ENCODE results near the gene NDRG4.

Gene NDRG4

DNA sequence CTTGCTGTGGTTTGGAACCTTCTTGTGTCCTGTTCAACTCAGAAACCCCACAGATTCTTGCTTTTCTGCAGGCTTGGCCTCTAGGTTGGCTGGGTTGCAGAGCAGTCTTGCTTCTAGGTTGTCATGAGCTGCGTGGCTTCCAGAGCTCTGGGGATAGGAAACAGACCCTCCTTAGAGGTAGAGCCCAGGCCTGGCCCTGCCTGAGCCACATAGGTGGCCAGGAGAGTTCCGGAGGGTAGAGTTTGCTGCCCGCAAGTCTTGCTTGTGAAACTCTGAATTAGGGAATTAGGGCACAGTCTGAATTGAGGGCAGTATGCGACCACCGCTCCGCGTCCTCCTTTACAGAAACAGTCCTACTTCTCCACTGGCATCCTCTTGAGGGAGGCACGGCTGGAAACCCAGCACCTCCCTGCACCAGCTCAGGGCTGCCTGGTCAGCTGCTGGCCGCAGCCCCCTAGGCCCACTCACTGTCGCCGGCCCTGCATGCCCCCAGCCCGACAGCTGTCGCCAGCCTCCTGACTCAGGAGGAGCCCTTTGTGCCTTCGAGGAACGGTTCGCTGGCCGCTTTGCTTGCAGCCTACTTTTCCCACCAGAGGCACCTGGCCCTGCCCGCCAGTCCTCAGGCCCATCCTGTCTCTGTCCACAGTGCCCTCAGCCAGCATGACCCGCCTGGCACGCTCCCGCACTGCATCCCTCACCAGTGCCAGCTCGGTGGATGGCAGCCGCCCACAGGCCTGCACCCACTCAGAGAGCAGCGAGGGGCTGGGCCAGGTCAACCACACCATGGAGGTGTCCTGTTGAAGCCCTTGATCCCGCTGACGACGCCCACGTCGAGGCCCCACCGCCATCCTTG is 11.1 kb downstream of the NDRG4 start:
- FAIRE-seq: no peak

DNA sequence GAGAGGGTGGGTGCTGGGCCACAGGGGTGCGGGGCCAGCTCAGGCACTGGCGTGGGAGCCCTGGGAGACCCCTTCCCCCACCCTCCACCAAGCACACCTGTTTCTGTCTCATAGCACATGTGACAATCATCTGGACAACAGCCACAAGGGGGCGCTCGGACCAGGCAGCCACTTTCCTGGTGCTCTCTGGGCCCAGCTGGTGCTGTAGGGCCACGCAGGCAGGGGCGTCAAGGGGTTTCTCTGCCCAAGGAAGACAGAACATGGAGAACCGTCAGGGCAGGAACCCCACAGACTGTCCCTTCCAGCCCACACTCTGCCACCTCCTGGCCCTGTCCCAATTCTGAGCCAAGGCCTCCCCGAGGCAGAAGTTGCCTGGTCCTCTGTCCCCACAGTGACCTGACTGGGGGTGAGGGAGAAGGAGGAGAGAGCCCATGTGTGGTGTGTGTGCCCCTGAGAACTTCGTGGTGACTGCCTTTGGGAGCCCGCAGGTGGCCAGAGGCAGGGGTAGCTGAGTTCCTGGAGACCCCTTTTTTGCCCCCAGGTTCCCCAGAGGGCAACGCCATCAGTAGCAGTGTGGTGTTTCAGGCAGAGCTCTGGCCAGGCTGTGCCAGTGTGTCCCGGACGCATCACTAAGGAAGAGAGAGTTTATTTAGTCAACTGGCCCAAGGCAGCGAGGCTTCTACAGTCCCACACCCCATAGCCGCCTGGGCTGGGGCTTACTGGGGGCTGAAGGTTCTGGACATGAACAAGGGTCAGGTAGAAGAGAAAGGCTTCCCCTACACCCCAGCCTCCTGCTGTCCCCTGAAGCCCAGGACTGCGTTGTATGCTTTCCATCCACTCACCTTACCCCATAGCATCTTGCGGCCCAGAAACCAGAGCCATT is 12.2 kb downstream of the NDRG4 start:
- FAIRE-seq: no peak

DNA sequence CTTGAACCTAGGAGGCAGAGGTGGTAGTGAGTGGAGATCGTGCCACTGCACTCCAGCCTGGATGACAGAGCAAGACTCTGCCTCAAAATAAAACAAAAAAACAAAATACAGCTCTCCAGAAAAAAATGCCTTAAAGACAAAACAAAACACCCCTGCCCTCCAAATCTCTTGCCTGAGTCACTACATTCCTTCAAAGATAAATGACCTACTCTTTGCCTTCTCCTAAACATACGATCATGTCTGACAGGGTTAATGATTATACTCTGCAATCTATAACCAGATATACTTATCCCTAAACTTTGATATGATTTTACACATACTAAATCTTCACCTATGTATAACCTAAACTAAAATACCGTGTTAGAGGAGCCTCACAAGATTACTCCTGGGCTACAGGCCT is 13.9 kb downstream of the NDRG4 start:
- no peak for FAIRE-seq

DNA sequence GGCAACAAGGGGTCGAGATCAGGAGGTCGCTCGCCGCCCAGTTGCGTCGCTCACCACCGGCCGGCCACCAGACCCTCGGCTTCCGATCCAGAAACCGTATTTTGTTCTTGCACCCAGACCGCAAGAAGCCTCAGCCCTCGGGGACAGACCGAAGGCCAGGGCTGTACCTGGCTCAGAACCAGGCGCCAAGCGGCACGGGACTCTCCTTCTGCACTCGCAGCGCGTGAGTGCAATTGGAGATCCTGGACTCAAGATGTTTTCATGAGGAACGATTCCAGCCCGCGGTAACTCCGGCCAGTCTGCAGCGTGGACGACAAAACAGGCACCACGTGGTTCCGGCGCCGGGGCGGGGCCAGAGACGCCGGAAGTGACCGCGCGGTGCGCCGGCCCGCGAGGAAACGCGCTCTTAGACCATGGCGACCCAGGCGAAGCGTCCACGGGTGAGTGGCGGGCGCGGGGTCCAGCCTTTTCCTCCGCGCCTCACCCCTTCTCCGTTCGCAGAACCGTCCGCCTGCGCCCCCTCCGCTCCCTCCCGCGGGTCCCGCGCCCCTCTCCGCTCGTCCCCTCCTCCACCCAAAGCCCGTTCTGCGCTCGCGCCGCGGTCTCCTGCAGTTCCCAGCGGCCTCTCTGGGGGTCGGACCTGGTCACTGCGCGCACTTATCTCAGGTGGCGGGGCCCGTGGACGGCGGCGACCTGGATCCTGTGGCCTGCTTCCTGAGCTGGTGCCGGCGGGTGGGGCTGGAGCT is 15.4 kb downstream of the NDRG4 start, which contains the start of gene SETD6:
Gene SETD6, plus strand, starts transcription at position 393 of the 746 bp plus-strand sequence. Its CDS starts 21 bp downstream, at position 414.
- no peak for FAIRE-seq

DNA sequence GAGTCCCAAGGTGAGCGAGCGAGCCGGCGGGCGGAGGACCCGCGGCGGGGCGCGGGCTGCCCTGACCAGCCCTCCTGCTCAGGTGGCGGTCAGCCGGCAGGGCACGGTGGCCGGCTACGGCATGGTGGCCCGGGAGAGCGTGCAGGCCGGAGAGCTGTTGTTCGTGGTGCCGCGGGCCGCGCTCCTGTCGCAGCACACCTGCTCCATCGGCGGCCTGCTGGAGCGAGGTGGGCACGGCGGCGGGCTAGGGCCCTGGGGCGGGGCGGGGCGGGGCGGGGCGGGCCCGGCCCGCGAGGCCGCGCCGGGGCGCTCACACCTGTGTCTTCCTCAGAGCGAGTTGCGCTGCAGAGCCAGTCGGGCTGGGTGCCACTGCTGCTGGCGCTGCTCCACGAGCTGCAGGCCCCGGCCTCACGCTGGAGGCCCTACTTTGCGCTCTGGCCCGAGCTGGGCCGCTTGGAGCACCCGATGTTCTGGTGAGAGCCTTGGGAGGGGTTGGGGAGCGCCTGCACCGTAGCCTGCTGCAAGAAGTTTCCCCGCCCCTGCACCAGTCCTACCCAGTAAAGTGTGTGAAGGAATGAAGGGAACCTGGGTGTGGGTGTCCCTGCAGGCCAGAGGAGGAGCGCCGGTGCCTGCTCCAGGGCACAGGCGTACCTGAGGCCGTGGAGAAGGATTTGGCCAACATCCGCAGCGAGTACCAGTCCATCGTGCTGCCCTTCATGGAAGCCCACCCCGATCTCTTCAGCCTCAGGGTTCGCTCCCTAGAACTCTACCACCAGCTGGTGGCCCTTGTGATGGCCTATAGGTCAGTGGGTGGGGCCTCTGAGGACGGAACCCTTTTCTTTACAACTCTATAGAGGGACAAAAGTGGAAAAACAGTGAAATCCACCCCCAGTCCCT is 16.2 kb downstream of the NDRG4 start:
- no peak for FAIRE-seq

DNA sequence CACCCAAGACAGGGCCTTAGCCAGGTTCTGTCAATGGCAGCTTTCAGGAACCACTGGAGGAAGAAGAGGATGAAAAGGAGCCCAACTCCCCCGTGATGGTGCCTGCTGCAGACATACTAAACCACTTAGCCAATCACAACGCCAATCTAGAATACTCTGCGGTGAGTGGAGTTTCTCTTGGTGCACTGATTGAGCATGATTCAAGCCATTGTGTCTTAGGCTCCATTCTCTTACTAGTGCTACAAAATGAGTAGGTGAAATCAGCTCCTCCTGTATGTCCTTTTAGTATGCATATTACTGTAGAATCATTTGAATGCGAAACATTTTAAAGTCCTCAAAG is 16.8 kb downstream of the NDRG4 start:
- no peak for FAIRE-seq

DNA sequence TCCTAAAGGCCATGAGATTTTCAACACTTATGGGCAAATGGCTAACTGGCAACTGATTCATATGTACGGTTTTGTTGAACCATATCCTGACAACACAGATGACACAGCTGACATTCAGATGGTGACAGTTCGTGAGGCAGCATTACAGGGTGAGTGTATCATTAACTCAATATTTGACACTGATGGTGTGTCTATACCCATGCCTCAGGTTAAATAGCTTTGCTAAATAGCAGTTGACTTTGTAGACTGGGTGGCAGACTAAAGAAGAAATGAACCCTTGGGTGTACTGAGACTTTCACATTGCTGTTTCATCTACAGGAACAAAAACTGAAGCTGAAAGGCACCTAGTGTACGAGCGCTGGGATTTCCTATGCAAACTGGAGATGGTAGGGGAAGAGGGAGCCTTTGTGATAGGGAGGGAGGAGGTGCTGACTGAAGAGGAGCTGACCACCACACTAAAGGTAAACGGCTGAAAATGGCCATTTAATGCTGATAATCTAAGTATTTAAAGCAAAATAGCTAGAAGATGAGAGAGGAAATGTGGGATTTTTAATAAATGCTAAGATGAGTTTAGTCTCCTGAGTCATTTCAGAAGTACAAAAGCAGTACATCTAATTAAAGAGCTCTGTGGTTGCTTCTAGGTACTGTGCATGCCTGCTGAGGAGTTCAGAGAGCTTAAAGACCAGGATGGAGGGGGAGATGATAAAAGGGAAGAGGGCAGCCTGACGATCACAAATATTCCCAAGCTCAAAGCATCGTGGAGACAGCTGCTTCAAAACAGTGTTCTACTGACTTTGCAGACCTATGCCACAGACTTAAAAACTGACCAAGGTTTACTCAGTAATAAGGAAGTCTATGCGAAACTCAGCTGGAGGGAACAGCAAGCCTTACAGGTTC is 18.4 kb downstream of the NDRG4 start:
- FAIRE-seq: no peak

DNA sequence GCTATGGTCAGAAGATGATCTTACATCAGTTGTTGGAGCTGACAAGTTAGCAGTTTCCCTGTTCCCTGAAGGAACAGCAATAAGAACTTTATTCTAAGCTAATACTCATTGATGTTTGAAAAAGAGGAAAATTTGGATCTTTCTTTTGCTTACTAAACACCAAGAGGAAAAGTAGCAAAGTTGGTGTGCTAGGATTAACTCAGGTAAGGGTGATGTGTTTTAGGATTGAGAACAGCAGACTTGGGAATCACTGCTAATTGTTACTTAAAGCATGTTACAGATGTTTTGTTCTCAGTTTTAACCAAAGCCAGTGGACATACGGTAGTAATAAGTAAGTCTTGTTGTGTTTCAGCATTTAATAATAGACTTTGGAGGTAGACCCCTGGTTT is 19.0 kb downstream of the NDRG4 start:
- FAIRE-seq: no peak

DNA sequence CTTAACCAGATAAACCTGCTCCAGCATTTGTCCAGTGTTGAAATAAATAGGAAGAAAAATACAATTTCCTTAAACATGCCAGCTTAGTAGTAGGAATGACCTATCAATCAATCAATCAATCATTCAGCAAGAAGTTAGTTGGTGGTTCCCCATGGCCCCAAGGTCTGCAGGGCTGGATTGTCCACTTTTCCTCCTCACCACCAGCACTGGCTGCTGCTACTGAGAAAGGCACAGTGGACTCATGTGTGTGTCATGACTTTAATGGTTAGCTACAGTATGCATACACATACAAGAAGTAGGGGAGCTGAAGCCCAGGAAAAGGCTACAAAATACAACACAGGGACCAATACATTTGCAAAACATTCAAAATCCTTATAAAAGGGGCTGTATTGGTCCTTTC is 19.8 kb downstream of the NDRG4 start:
- FAIRE-seq: no peak

DNA sequence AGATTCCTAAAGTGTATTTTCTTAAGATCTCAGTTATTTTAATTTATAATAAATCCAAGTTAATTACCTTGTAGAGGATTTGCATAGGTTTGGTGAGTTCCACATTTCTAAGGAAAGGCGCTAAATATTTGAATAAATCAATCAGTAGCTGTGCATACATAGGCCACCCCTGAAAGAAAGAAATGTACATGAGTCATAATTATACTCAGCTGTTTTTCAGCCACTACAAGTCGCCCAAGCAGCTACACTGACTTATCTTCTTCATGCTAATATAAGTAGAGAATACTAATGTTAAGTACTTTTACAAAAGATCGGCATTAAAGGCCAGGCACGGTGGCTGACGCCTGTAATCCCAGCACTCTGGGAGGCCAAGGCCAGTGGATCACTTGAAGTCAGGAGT is 30.2 kb downstream of the NDRG4 start:
- FAIRE-seq: no peak

DNA sequence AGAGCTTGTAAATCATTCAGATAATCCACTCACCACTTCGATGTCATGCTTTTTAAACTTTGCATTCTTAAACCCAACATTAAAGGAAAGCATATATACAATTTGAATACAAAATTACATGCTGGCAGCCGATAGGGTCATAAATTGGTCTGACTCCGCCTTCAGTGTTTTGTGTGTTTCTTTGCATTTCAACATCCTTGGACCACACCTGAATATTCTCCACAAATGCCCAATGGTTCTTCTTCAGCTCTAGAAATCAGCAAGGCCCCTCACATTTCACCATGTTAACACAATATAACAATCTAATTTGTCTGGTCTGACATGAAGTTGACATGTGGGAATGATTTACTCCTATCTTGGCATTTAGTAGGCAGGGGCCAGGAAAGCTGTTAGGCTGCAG is 32.5 kb downstream of the NDRG4 start:
- FAIRE-seq: no peak

DNA sequence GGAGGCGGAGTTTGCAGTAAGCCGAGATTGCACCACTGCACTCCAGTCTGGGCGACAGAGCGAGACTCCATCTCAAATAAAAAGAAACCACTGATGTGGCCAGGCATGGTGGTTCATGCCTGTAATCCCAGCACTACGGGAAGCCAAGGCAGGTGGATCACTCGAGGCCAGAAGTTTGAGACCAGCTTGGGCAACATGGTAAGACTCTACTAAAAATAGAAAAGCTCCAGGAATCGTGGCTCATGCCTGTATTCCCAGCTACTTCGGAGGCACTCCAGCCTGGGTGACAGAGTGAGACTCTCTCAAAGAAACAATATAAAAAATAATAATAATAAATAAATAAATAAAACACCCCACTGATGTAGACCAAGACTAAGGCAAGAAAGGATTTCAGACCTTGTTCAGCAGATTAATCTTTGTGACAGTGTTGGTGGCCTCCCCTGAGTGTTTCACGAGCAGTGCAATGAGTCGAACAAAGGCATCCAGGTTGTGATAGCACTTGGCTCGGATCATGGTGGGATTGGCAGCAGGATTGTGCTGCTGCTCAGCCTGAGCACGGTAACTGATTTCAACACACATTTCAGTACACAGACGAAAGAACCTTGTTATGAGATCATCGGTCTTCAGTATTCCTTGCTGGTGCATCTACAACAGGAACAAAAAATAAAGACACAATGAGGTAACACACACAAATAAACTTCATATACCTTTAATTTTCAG is 34.0 kb downstream of the NDRG4 start:
- FAIRE-seq: no peak

DNA sequence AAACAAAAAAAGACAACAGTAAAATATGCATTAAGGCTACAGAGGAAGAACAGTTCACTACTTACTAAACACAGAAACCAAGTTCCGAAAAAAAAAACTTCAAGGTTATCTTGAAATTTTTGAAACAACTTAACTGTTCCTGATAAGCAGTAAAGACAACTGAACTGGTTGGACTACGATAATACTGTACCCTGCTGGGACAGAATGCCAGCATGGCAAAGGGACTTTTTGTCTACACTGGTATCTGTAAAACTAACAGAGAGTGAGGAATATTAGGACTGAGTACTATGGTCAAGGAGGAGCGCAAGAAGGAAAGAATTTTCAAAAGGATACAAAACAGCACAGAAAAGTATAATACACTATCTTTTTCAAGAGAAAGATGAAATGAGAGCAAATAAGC is 35.2 kb downstream of the NDRG4 start:
- no peak for FAIRE-seq

DNA sequence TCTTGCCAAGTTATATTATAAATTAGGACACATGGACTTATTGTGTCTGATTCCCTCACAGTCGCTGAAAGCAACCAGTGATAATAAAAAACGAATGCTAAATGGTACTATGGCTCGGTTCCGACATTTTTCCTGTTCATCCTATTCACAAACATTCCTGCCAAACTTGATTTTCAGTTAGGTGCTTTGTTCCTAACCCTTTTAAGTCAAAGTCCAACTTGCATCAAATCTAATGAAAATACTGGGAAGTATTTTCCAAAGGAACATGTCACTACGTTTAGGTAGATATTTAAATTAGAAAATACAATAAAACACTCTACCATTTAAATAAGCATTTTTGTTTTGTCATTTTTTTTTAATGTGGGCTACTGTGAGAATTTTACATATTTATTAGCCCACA is 36.3 kb downstream of the NDRG4 start:
- FAIRE-seq: no peak

DNA sequence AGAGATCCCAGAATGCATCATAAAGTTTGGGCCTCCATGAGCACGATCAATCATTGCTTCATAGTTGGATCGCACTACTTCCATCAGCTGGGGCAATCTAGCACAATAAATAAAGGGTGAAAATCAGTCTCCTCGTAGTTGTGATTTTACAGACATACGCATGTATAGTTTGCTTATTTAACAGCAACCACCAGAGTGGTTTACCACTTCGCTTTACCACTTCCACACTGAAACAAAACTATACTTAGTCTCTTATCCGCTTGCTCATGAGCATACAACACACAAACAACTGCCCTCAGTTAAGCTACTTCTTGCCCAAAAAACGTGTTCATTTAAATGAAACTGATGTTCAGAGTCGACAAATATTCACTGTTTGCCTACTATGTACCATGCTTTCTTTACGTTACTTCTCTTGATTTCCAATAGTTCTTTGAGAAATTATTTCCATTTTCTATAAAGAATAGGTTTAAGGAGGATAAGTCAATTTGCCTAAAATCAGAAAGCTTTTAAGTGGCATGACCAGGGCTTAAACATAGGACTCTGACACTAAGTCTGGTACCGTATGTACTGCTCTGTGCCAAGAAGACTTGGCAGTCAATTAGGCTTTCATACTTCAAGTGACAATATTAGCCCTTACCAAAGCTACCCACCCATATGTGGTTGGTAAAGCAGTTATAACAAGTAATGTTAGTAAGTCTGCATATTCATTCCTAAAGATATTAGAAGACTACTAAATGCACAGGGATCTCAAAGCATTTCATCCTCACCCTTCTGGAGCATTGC is 37.4 kb downstream of the NDRG4 start:
- no peak for FAIRE-seq

DNA sequence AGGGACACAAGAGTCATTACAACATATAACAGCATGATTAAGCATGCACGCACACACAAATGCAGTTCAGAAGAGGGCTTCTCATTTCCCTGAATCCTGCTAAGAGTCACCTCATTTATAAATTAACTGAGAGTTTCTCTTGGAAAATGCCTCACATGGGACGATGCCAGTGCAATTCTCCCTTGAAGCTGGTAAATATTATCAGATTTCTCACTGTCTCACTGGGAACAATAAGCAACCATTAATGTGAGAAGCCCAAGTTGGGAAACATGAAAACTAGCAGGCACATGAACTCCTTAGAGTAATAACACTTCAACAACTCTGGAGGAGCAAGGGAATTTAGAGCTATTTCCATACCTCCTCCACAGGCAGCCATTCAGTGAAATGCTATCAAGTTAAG is 41.8 kb downstream of the NDRG4 start:
- FAIRE-seq: no peak

DNA sequence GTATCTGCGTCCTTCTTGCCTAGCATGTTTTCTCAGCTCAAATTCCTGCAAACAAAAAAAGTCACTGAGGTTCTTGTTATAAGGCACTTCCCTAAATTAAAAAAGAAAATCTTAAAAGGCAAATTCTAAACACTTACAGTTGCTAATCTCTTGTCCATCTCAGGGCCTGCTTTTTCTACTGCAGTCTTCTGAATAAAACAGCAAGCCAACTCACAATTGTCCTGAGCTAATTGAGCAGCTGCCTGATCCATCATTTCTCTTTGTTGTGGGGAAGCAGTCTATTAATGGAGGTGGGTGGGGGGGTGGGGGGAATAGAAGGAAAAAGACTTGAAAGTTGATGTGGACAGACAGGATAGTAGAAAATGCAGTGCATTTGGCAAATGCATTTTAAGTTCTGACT is 42.3 kb downstream of the NDRG4 start:
- no peak for FAIRE-seq

DNA sequence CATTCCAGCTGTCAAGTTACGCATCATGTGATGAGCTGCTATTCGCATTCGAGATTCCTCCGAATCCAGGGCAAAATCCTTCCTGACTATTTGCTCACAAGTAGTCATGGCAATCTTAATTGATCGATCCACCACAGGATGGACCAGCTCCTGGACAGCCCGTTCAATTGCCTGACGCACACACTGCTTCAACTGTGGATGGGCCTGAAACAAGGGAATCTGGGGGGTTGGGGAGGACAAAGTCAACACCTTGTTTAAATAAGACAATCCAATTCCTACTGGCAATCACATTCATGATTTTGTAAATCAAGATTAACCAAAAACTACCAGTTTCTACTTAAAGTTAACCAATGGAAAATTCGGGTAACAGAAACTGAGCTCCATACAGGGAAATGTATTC is 43.7 kb downstream of the NDRG4 start:
- no peak for FAIRE-seq

DNA sequence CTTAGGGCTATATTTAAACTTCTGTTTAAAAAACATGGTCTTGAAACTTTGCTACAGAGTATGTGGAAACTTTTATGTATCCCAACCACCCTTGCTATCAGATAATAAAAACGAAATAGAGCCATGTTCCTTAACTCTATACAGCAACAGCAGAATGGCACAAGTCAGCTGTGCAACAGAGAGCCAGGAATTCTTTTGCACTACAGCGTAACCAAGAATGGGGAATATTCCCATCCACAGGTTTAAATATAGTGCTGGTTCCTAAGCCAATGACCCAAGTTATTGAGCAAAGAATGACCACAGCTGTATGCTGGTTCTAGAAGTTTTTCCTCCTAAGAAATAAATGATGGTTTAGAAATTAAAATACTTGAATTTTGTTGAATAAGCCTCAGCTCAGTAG is 48.4 kb downstream of the NDRG4 start:
- FAIRE-seq: no peak

DNA sequence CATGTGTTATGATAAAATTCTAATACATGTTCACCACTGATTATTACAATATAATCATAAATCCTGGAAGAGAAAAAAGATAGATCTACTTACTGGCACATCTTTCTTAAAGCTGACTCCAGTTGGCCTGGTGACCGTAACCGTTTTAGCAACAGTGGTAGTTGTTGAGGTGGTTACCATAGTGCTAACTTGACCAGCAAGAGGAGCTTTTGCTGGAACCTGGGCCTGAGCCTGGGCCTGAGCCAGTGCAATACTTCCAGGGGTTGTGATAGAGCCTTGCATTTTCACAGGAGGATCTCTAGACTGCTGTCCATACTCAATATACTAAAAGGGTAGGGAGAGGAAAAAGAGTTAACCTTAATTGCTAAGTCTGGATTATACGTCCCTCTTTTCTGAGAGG is 51.6 kb downstream of the NDRG4 start:
- FAIRE-seq: no peak
